ENCODE measurements around the gene ALDH1A2.

DNA sequence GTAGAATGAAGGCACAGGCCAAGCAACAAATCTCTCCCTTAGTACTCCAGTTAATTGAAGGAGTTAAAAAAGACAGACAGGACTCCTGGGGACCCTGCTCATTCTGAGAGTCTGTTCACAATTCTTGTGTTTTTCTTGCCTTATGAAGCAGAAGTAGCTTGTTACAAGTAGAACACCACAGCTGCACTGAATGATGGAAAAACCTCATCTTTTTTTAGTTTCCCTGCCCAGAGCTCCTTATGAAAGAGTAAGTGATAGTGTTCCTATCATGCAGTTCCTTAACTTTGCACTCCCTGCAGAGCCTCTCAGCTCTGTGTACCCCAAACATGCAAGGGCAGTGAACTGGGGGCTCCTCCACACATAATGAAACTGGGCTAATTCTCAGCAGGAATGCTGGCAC, 95.5 kb downstream of the ALDH1A2 start:
- TF ChIP-seq, protein P1, sequence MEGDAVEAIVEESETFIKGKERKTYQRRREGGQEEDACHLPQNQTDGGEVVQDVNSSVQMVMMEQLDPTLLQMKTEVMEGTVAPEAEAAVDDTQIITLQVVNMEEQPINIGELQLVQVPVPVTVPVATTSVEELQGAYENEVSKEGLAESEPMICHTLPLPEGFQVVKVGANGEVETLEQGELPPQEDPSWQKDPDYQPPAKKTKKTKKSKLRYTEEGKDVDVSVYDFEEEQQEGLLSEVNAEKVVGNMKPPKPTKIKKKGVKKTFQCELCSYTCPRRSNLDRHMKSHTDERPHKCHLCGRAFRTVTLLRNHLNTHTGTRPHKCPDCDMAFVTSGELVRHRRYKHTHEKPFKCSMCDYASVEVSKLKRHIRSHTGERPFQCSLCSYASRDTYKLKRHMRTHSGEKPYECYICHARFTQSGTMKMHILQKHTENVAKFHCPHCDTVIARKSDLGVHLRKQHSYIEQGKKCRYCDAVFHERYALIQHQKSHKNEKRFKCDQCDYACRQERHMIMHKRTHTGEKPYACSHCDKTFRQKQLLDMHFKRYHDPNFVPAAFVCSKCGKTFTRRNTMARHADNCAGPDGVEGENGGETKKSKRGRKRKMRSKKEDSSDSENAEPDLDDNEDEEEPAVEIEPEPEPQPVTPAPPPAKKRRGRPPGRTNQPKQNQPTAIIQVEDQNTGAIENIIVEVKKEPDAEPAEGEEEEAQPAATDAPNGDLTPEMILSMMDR (IDR thresholded peaks at IDR 0.05): no peak
- TF ChIP-seq POLR2A (IDR thresholded peaks at IDR 0.05): no peak
- no peak for TF ChIP-seq POLR2AphosphoS5 (IDR thresholded peaks at IDR 0.05)
- TF ChIP-seq EP300 (IDR thresholded peaks at IDR 0.05): no peak

Measured in gastroesophageal sphincter (tissue), 3 donors.